NCI-H146 treated with DMSO at 0.1 percent for 48 hours (cell line): Measurements from ENCODE around the gene LARGE1.

Experiments
- DNase-seq: peaks from one replicate; lab custom pipeline; 2025; ENCODE audit not compliant: unreplicated experiment; lab: John Stamatoyannopoulos, UW

The LARGE1 gene

GRCh38 chr22:33456511-33456910 is 463.8 kb downstream of the LARGE1 start:
- DNase-seq = no peak

DNA sequence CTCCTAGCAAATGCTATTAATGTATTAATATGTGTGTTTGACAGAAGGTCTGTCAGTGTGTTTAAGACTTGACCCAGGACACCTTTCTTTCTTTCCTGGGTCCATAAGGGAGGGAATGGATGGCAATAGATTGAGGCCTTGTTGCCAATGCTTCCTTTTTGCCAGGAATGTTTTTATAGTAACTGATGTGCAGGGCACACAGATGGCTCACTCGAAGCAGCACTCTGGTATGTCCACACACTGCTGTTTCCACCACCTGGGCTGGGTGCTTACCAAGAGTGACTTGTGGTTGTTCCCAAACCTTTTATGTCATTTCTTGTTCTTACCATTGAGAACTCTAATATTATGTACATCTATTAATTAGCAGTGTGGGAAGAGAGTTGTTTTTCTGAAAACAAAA is 465.2 kb downstream of the LARGE1 start:
- DNase-seq = no peak

- DNase-seq = no peak
Measured at GRCh38 chr22:33451866-33452469, 468.3 kb downstream of the LARGE1 start.

DNA sequence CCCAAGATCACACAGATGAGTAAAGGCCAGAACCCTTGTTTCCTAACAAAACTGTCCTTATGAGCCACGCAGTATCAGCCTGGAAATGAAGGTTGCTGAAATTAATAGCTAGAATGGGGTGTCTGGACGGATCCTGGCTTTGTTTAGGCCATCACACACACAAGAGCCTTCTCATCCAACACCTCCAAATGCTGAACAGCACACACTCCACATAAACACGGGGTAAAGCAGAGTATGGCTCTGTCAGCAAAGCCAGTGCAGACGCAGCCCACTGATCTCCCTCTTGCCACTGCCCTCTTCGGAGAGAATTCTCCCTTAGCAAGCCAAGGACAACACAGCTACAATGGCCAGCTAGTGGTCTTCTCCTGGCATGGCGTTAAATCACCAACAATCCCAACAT is 469.5 kb downstream of the LARGE1 start:
- no peak for DNase-seq

DNA sequence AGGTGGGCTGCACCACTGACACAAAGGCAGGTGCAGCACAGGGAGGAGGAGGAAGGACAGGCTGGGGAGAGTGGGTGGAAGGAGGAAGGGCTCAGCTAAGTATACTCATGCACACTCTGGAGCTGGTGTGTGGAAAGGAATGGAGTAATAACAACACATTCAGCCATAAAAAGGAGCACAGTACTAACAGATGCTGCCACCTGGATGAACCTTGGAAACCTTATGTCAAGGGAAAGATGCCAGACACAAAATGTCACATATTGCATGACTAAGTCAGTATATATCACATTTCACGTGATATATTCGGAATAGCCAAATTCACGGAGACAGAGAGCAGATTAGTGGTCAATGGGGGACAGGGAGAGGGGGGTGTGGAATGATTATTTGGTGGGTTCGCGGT is 472.5 kb downstream of the LARGE1 start:
- DNase-seq = no peak

GRCh38 chr22:33443683-33444082 is 476.6 kb downstream of the LARGE1 start:
- no peak for DNase-seq

- DNase-seq = no peak
Measured at GRCh38 chr22:33440756-33441155, 479.5 kb downstream of the LARGE1 start.

GRCh38 chr22:33438273-33438672 is 482.0 kb downstream of the LARGE1 start:
- DNase-seq = no peak

GRCh38 chr22:33431300-33431699 is 489.0 kb downstream of the LARGE1 start:
- DNase-seq = no peak

GRCh38 chr22:33429281-33429680 is 491.0 kb downstream of the LARGE1 start:
- no peak for DNase-seq

DNA sequence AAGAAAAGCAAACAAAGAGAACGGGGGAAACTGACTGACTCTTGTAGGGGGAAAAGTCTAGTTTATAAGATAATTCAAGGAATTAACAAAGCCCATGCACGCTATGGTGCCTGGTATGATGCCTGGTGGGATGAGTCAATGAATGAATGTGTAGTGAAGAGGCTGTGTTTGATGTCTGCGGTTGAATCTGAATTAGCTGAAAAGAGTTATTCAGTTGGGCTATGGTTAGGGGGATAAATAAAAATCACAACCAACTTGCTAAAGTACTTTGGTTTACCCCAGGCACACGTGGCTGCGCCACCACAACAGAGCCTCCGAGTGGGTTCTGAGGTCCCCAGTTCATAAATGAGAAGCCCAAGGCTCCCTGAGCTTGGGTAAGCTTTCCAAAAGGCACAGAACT is 492.8 kb downstream of the LARGE1 start:
- no peak for DNase-seq

- no peak for DNase-seq
Measured at GRCh38 chr22:33426451-33426850, 493.8 kb downstream of the LARGE1 start.

GRCh38 chr22:33421859-33422258 is 498.4 kb downstream of the LARGE1 start:
- no peak for DNase-seq

DNA sequence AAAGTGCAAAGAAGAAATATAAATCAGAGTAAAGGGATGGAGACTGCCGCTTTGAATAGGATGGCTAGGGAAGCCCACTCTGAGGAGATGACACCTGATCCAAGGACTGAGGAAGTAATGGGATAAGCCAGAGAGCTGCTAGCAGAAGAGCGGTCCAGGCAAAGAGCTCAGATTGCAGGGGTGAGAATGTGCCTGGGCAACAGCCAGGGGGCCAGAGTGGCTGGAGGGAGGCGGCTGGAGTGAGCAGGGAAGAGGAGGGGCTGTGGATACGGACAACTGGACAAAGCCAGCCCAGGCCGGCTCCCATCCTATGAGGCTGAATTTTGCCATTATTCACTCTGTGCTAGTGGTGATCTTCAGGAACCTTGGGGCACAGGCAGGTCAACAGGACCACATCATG is 501.8 kb downstream of the LARGE1 start:
- DNase-seq = no peak

GRCh38 chr22:33415401-33415800 is 504.9 kb downstream of the LARGE1 start:
- no peak for DNase-seq

GRCh38 chr22:33409079-33409478 is 511.2 kb downstream of the LARGE1 start:
- peak; percentile 65 for DNase-seq

DNA sequence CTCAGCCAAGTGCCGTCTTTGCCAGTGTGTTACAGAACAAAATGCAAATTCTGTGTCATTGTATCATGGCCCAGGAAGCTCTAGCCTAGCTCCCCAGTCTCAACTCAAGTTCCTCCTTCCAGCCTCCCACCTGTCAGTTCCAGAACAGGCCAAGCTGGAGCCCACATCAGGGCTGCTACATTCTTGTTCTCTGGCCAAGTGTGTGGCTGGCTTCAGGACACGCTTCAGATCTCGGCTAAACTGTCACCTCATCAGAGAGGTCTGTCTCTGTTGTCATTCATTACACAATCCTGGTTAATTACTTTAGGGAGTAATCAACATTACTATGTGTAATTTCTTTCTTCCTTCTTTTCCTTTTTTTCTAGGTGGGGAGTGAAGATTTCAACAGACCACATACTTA is 515.1 kb downstream of the LARGE1 start:
- DNase-seq = no peak

- DNase-seq = no peak
Measured at GRCh38 chr22:33404723-33405122, 515.6 kb downstream of the LARGE1 start.

GRCh38 chr22:33402325-33402724 is 518.0 kb downstream of the LARGE1 start:
- no peak for DNase-seq

DNA sequence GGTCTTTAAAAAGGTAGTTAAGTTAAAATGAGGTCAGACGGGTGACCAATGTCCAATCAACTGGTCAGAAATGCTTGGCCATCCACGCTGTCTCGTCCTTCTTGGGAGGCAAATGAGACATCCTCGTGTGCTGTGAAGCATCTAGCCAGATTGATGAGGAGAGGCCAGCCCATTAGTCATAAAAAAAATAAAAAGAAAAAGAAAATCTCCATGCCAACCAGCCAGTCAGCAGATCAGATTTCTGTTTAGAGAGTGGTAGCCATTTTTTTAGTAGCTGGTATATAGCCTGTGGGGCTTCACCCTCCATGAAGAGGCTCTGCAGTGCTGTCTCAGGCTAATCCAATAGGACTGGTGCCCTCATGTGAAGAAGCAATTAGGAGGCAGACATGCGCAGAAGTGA is 519.0 kb downstream of the LARGE1 start:
- peak; percentile 40 for DNase-seq

- DNase-seq = no peak
Measured at GRCh38 chr22:33400891-33401290, 519.4 kb downstream of the LARGE1 start.

- DNase-seq = no peak
Measured at GRCh38 chr22:33400061-33400840, 520.0 kb downstream of the LARGE1 start.

DNA sequence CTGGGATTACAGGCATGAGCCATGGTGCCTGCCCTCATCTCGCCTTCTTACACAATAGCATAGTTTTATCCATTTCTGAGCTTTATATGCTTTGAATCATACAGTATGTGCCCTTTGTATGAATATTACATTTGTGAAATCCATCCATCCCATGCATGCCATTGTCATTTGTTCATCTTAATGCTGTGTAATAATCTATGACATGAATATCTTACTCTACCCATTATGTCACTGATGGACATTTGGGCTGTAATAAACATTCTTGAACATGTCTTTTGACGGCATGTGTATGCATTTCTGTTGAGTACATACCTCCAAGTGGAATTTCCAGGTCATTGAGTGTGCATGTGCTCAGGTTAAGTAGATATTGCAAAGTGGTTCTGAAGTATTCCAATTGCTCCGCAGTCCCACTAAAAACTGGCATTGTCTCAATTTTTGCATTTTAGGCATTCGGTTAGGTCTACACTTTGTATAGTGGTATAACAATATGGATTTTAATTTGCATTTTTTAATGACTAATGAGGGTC is 522.8 kb downstream of the LARGE1 start:
- no peak for DNase-seq
